ENCODE data around the gene A1BG. TPM values are rescaled to one million over a fixed set of nuclear protein-coding genes. Genes with fewer than 3 reads are reported as not detected.
A peak's percentile ranks its signal among the peaks of the same experiment; 100 is the strongest.

The A1BG gene
- total and polyA plus RNA-seq, 2 experiments from 2014 or later, result 35.9 to 108 TPM

GRCh38 chr19:58304255-58304654 is 49.0 kb downstream of the A1BG start:
- TF ChIP-seq EZH2 (IDR thresholded peaks at IDR 0.05; ENCODE audit: borderline replicate concordance) (no peak), CTCF (IDR thresholded peaks at IDR 0.05; ENCODE audit: poor library complexity) (no peak), EZH2phosphoT487 (IDR thresholded peaks at IDR 0.05; ENCODE audit: low read depth, severe bottlenecking, unreplicated experiment) (no peak)
- Histone ChIP-seq H3K36me3 (replicated peaks; ENCODE audit: insufficient read depth, low read depth) (no peaks in the 10 kb centered on the region), H2AFZ (no peak overlapping the region), H3K4me2 (peak overlapping the region; percentile 75), H3K27me3 (no peaks in the 10 kb centered on the region), H3K79me2 (peaks cover 37% of the 10 kb centered on the region), H3K27ac (peak overlapping the region; percentile 79), H3K9me3 (ENCODE audit: low read depth) (no peaks in the 10 kb centered on the region), H3K4me1 (ENCODE audit: insufficient read depth) (peaks cover 9% of the 10 kb centered on the region), H3K4me3 (no peak overlapping the region), H4K20me1 (ENCODE audit: insufficient read depth, poor library complexity, severe bottlenecking) (no peaks in the 10 kb centered on the region), H3K9me2 (replicated peaks; ENCODE audit: insufficient read depth) (no peaks in the 10 kb centered on the region)
- 78% methylated on average over 7 of the region's 7 CpGs for WGBS (ENCODE audit: low lambda C conversion rate, missing lambda C conversion rate)
- DNase-seq (ENCODE audit: low spot score), result no peak

- TF ChIP-seq EZH2phosphoT487 (IDR thresholded peaks at IDR 0.05; ENCODE audit: low read depth, severe bottlenecking, unreplicated experiment), result no peak
- TF ChIP-seq CTCF (IDR thresholded peaks at IDR 0.05; ENCODE audit: poor library complexity), result no peak
- no peak for TF ChIP-seq EZH2 (IDR thresholded peaks at IDR 0.05; ENCODE audit: borderline replicate concordance)
- H3K9me2 ChIP-seq (replicated peaks; ENCODE audit: insufficient read depth), result no peaks in the 10 kb centered on the region
- no peaks in the 10 kb centered on the region for H3K9me3 ChIP-seq (ENCODE audit: low read depth)
- no peak overlapping the region for H3K4me3 ChIP-seq
- no peak for DNase-seq (ENCODE audit: low spot score)
- H3K4me1 ChIP-seq (ENCODE audit: insufficient read depth), result no peaks in the 10 kb centered on the region
- peaks cover 20% of the 10 kb centered on the region for H3K79me2 ChIP-seq
- WGBS (ENCODE audit: low lambda C conversion rate, missing lambda C conversion rate), result 97% methylated on average over 7 of the region's 7 CpGs
- H3K27me3 ChIP-seq, result no peaks in the 10 kb centered on the region
- H4K20me1 ChIP-seq (ENCODE audit: insufficient read depth, poor library complexity, severe bottlenecking), result no peaks in the 10 kb centered on the region
- no peaks in the 10 kb centered on the region for H3K36me3 ChIP-seq (replicated peaks; ENCODE audit: insufficient read depth, low read depth)
- H2AFZ ChIP-seq, result no peak overlapping the region
- no peak overlapping the region for H3K27ac ChIP-seq
- no peak overlapping the region for H3K4me2 ChIP-seq
Measured at GRCh38 chr19:58300620-58301019, 52.7 kb downstream of the A1BG start.

DNA sequence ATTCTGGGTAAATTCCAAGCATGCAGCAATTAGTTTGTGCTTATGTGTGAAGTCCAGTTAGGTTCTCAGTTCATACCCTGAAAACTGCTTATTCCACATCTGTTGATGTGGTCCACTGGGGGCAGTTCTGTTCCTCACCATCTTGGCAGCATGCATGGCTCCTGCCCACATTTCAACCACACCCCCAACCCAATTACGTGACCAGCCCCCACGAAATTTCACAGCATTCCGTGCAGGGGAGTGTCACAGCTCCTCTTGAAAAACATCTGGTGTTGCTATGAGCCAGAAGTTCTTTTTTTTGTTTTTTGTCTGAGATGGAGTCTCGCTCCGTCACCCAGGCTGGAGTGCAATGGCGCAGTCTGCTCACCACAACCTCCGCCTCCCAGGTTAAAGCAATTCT is 57.2 kb downstream of the A1BG start:
- no peak for TF ChIP-seq CTCF (IDR thresholded peaks at IDR 0.05; ENCODE audit: poor library complexity)
- TF ChIP-seq EZH2phosphoT487 (IDR thresholded peaks at IDR 0.05; ENCODE audit: low read depth, severe bottlenecking, unreplicated experiment), result no peak
- TF ChIP-seq EZH2 (IDR thresholded peaks at IDR 0.05; ENCODE audit: borderline replicate concordance), result no peak
- no peak for DNase-seq (ENCODE audit: low spot score)
- Histone ChIP-seq H3K4me1 (ENCODE audit: insufficient read depth) (no peaks in the 10 kb centered on the region), H3K27me3 (no peaks in the 10 kb centered on the region), H3K4me3 (no peak overlapping the region), H3K4me2 (no peak overlapping the region), H3K36me3 (replicated peaks; ENCODE audit: insufficient read depth, low read depth) (no peaks in the 10 kb centered on the region), H3K9me2 (replicated peaks; ENCODE audit: insufficient read depth) (no peaks in the 10 kb centered on the region), H3K9me3 (ENCODE audit: low read depth) (no peaks in the 10 kb centered on the region), H2AFZ (no peak overlapping the region), H3K27ac (no peak overlapping the region), H4K20me1 (ENCODE audit: insufficient read depth, poor library complexity, severe bottlenecking) (no peaks in the 10 kb centered on the region), H3K79me2 (peaks cover 22% of the 10 kb centered on the region)
- 97% methylated on average over 7 of the region's 7 CpGs for WGBS (ENCODE audit: low lambda C conversion rate, missing lambda C conversion rate)

Small RNA genes within 50 kb of the gene (microRNA-seq; reads per million reads assigned to microRNA genes)
- gene MIR4754, result not detected
- not detected for gene MIR6806

Small RNA genes within 50 kb of the gene (small RNA-seq; reads per million reads assigned to genes)
- gene MIR4754 (not detected), gene MIR6806 (0.09 reads per million), gene RNA5SP473 (0.12 reads per million)

Other genes starting within 250 kb of the A1BG start
- 17.0 and 18.4 TPM in 2 replicates for gene ZNF329, start 202.7 kb downstream of the A1BG start, total RNA-seq
- 1.8 and 2.8 TPM in 2 replicates for gene ZNF329, start 202.7 kb downstream of the A1BG start, polyA plus RNA-seq
- 28.1 and 28.8 TPM in 2 replicates for gene ZNF274, start 170.4 kb downstream of the A1BG start, total RNA-seq
- gene ZNF274, start 170.4 kb downstream of the A1BG start, polyA plus RNA-seq, result 29.0 and 30.8 TPM in 2 replicates
- 19.3 and 34.1 TPM in 2 replicates for gene ZNF544, start 124.6 kb downstream of the A1BG start, total RNA-seq
- gene ZNF544, start 124.6 kb downstream of the A1BG start, polyA plus RNA-seq, result 12.3 and 17.2 TPM in 2 replicates
- 7.1 and 8.7 TPM in 2 replicates for gene ZNF8, start 74.5 kb downstream of the A1BG start, total RNA-seq
- 1.0 and 1.4 TPM in 2 replicates for gene ZNF8, start 74.5 kb downstream of the A1BG start, polyA plus RNA-seq
- 57.9 and 73.2 TPM in 2 replicates for gene ERVK3-1, start 48.1 kb downstream of the A1BG start, total RNA-seq
- gene ERVK3-1, start 48.1 kb downstream of the A1BG start, polyA plus RNA-seq, result 68.9 and 71.7 TPM in 2 replicates
- gene ZSCAN22, start 26.5 kb downstream of the A1BG start, total RNA-seq, result 1.3 and 2.0 TPM in 2 replicates
- 2.2 and 3.0 TPM in 2 replicates for gene ZSCAN22, start 26.5 kb downstream of the A1BG start, polyA plus RNA-seq
- 1.5 and 1.6 TPM in 2 replicates for gene ZNF497, start 9.3 kb upstream of the A1BG start, total RNA-seq
- gene ZNF497, start 9.3 kb upstream of the A1BG start, polyA plus RNA-seq, result 3.3 and 4.3 TPM in 2 replicates
- gene ZNF837, start 27.5 kb upstream of the A1BG start, total RNA-seq, result 5.0 and 5.9 TPM in 2 replicates
- gene ZNF837, start 27.5 kb upstream of the A1BG start, polyA plus RNA-seq, result 5.4 and 9.7 TPM in 2 replicates
- gene RPS5, start 33.8 kb upstream of the A1BG start, total RNA-seq, result 1,644 and 2,420 TPM in 2 replicates
- gene RPS5, start 33.8 kb upstream of the A1BG start, polyA plus RNA-seq, result 562 and 565 TPM in 2 replicates
- gene RNF225, start 42.2 kb upstream of the A1BG start, total RNA-seq, result not detected in 2 replicates
- 0.47 TPM in 1 of 2 replicates, not detected in the other for gene RNF225, start 42.2 kb upstream of the A1BG start, polyA plus RNA-seq
- gene ZNF584, start 55.2 kb upstream of the A1BG start, total RNA-seq, result 4.5 and 5.5 TPM in 2 replicates
- 4.5 and 7.9 TPM in 2 replicates for gene ZNF584, start 55.2 kb upstream of the A1BG start, polyA plus RNA-seq
- gene ZNF132, start 86.7 kb upstream of the A1BG start, total RNA-seq, result 1.0 and 1.5 TPM in 2 replicates
- gene ZNF132, start 86.7 kb upstream of the A1BG start, polyA plus RNA-seq, result 0.35 and 0.95 TPM in 2 replicates
- gene ZNF324B, start 98.1 kb upstream of the A1BG start, total RNA-seq, result 5.8 and 7.0 TPM in 2 replicates
- 1.9 and 2.4 TPM in 2 replicates for gene ZNF324B, start 98.1 kb upstream of the A1BG start, polyA plus RNA-seq
- gene ZNF324, start 113.6 kb upstream of the A1BG start, total RNA-seq, result 8.7 and 13.1 TPM in 2 replicates
- gene ZNF324, start 113.6 kb upstream of the A1BG start, polyA plus RNA-seq, result 9.1 and 9.3 TPM in 2 replicates
- 11.2 and 20.5 TPM in 2 replicates for gene ZNF446, start 122.9 kb upstream of the A1BG start, total RNA-seq
- 13.8 and 20.7 TPM in 2 replicates for gene ZNF446, start 122.9 kb upstream of the A1BG start, polyA plus RNA-seq
- 8.4 and 9.0 TPM in 2 replicates for gene SLC27A5, start 158.5 kb upstream of the A1BG start, total RNA-seq
- 13.8 and 19.1 TPM in 2 replicates for gene SLC27A5, start 158.5 kb upstream of the A1BG start, polyA plus RNA-seq
- gene ZBTB45, start 166.3 kb upstream of the A1BG start, total RNA-seq, result 3.3 and 5.4 TPM in 2 replicates
- gene ZBTB45, start 166.3 kb upstream of the A1BG start, polyA plus RNA-seq, result 18.5 and 21.6 TPM in 2 replicates
- gene TRIM28, start 190.6 kb upstream of the A1BG start, total RNA-seq, result 189 and 191 TPM in 2 replicates
- 159 and 180 TPM in 2 replicates for gene TRIM28, start 190.6 kb upstream of the A1BG start, polyA plus RNA-seq
- 88.4 and 122 TPM in 2 replicates for gene CHMP2A, start 201.6 kb upstream of the A1BG start, total RNA-seq
- gene CHMP2A, start 201.6 kb upstream of the A1BG start, polyA plus RNA-seq, result 188 and 196 TPM in 2 replicates
- gene UBE2M, start 205.1 kb upstream of the A1BG start, total RNA-seq, result 48.5 and 54.4 TPM in 2 replicates
- gene UBE2M, start 205.1 kb upstream of the A1BG start, polyA plus RNA-seq, result 111 TPM in 2 replicates
- 19.0 and 23.5 TPM in 2 replicates for gene MZF1, start 219.8 kb upstream of the A1BG start, total RNA-seq
- gene MZF1, start 219.8 kb upstream of the A1BG start, polyA plus RNA-seq, result 19.9 and 29.0 TPM in 2 replicates